Measurements from ENCODE around the gene NABP2. TPM values are rescaled to one million over a fixed set of nuclear protein-coding genes. Genes with fewer than 3 reads are reported as not detected.
A peak's percentile ranks its signal among the peaks of the same experiment; 100 is the strongest.

Gene NABP2
- total RNA-seq, result 10 to 100 TPM in 4 of 6 donors, 1 to 10 TPM in 2; 4.2 to 23.1 (median 17.6) TPM

- DNase-seq (peak; percentile 98), ATAC-seq (ENCODE audit: low FRiP score in 2 of 2) (peak; percentile 92 to 93)
- H3K9me3 ChIP-seq, result no peaks in the 10 kb centered on the region
- peaks cover 0 to 13% (median 0%) of the 10 kb centered on the region in 4 donors for H3K36me3 ChIP-seq
- H3K27me3 ChIP-seq, result no peaks in the 10 kb centered on the region
- H3K27ac ChIP-seq, result peak within 1 kb of the TSS; percentile 96 to 100 (median 96)
- peaks cover 37 to 51% (median 41%) of the 10 kb centered on the region in 4 donors for H3K4me1 ChIP-seq
- WGBS, 2 donors, result 0 to 1% methylated on average over 13 to 27 of the region's 41 CpGs
- peak within 1 kb of the TSS; percentile 58 to 65 (median 60) for H3K4me3 ChIP-seq
- no peak for TF ChIP-seq EP300 (IDR thresholded peaks at IDR 0.05)
- TF ChIP-seq POLR2AphosphoS5 (IDR thresholded peaks at IDR 0.05), result peak; percentile 67 to 74
- peak in 2 of 4 donors; percentile 18 to 46 for TF ChIP-seq POLR2A (IDR thresholded peaks at IDR 0.05)
- peak; percentile 90 to 99 (median 97) for TF ChIP-seq CTCF (IDR thresholded peaks at IDR 0.05)
Observed at GRCh38 chr12:56224102-56224701, at the start of gene NABP2. Gene NABP2, plus strand, starts transcription at chr12:56224342. Its CDS starts 515 bp downstream, at chr12:56224857.

- H3K36me3 ChIP-seq, result peaks cover 42 to 100% (median 86%) of the 10 kb centered on the region in 4 donors
- H3K4me3 ChIP-seq, result no peak overlapping the region
- H3K9me3 ChIP-seq, result no peaks in the 10 kb centered on the region
- no peak for TF ChIP-seq EP300 (IDR thresholded peaks at IDR 0.05)
- TF ChIP-seq POLR2A (IDR thresholded peaks at IDR 0.05), result no peak
- TF ChIP-seq CTCF (IDR thresholded peaks at IDR 0.05), result no peak
- no peak for TF ChIP-seq POLR2AphosphoS5 (IDR thresholded peaks at IDR 0.05)
- DNase-seq (no peak), ATAC-seq (ENCODE audit: low FRiP score in 2 of 2) (no peak)
- no peaks in the 10 kb centered on the region for H3K4me1 ChIP-seq
- WGBS, 2 donors, result 93 to 96% methylated on average over 3 of the region's 3 CpGs
- no peak overlapping the region for H3K27ac ChIP-seq
- no peaks in the 10 kb centered on the region for H3K27me3 ChIP-seq
Observed at GRCh38 chr12:56178347-56178746, 45.8 kb upstream of the NABP2 start.

GRCh38 chr12:56186957-56187356, 37.2 kb upstream of the NABP2 start:
- Histone ChIP-seq H3K36me3 (peaks cover 16 to 45% (median 38%) of the 10 kb centered on the region in 4 donors), H3K9me3 (no peaks in the 10 kb centered on the region), H3K27ac (peak overlapping the region in 1 of 4 donors; percentile 90), H3K4me3 (no peak overlapping the region), H3K4me1 (peaks cover 16 to 31% (median 23%) of the 10 kb centered on the region in 4 donors), H3K27me3 (no peaks in the 10 kb centered on the region)
- ATAC-seq (ENCODE audit: low FRiP score in 2 of 2), result no peak
- WGBS, 2 donors, result 41 to 46% methylated on average over 2 of the region's 2 CpGs
- TF ChIP-seq POLR2AphosphoS5 (IDR thresholded peaks at IDR 0.05) (no peak), CTCF (IDR thresholded peaks at IDR 0.05) (no peak), EP300 (IDR thresholded peaks at IDR 0.05) (no peak), POLR2A (IDR thresholded peaks at IDR 0.05) (no peak)
- DNase-seq, result no peak

DNA sequence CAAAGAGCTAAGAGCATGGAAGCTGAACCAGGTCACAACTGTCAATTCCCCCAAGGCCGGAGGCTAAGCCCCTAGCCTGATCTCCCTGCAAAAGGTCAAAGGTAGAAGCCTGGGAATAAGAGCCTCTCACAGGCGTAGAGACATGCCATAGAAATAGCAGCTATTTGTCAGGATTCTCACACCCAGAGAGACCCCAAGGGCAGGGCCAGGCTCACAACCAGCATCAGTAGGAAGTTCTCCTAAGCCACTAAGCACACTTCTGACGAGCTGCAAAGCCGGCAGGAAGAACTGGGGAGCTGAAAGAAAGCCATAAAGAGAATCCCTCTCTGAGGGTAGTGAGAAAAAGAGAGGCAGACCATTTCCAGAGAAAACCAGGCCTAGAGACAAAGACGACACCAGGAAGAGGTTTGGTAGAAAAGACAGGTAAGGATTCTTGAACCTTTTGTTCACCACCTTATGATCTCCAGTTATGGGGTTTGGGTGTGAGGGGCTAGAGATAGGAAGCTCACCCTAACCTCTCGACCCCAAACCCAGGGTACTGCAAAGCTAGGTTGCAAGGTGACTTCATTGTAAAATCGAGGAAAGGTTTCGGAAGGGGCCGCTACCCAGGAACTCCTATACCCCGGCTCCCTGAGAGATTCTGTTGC, 35.9 kb upstream of the NABP2 start:
- H3K27me3 ChIP-seq, result no peaks in the 10 kb centered on the region
- H3K36me3 ChIP-seq, result peaks cover 13 to 33% (median 28%) of the 10 kb centered on the region in 4 donors
- H3K4me3 ChIP-seq, result peak overlapping the region; percentile 86 to 98 (median 94)
- 10% methylated on average over 10 of the region's 10 CpGs for WGBS, 2 donors
- DNase-seq (no peak), ATAC-seq (ENCODE audit: low FRiP score in 2 of 2) (no peak)
- H3K9me3 ChIP-seq, result no peaks in the 10 kb centered on the region
- TF ChIP-seq EP300 (IDR thresholded peaks at IDR 0.05), result no peak
- TF ChIP-seq POLR2AphosphoS5 (IDR thresholded peaks at IDR 0.05), result no peak
- TF ChIP-seq CTCF (IDR thresholded peaks at IDR 0.05), result no peak
- no peak for TF ChIP-seq POLR2A (IDR thresholded peaks at IDR 0.05)
- H3K27ac ChIP-seq, result peak overlapping the region; percentile 85 to 93 (median 90)
- H3K4me1 ChIP-seq, result peaks cover 17 to 31% (median 24%) of the 10 kb centered on the region in 4 donors
